ENCODE results near the gene ABL1.

DNA sequence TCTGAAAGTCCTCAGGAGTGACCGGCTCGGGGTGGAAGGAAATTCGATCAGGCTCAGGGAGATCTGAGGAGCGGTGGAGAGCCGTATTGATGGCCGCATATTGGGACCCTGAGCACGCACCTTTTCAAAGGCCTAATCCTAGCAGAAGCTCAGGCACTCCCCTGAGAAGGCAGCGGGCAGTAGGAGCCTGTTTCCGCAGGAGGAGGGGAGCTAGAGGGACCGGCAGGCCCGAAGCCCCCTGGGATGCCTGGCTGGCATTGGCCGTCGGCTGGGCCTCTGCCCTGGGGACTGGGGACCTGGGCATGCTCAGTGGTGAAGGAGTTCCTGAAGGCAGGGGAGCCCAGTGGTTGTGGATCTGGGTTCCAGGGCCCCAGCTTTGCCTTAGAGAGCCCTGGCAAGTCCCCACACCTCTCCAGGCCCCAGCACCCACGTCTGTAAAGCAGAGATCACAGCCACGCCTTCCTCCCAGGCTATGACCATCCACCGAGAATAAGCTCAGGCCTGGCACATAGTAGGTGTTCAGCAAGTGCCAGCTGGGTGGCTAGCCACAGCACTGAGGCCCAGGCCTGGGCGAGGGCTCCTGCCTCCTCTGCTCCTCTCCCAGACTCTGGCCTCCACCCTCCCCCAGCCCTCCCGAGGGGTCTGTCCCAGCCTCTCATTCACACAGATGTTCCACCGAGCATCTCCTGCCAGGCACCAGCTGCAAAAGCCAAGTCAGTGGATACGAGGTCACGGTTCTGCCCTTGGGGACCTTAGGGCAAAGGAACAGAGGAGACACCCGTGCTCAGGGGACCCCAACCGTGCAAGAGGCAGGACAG is 78.8 kb downstream of the ABL1 start:
- TF ChIP-seq FOXM1 (IDR thresholded peaks at IDR 0.05; ENCODE audit: borderline replicate concordance): no peak
- no peak for TF ChIP-seq FOXK2 (IDR thresholded peaks at IDR 0.05)
